ENCODE measurements around the gene LONRF3. TPM values are rescaled to one million over a fixed set of nuclear protein-coding genes. Genes with fewer than 3 reads are reported as not detected.

The LONRF3 gene
- total and polyA plus RNA-seq, 2 of the 13 experiments (the other 11 are each of a cell fraction or from before 2014, with no cell fraction given): 4.8 to 11.6 TPM

GRCh38 chrX:118945921-118946320 is 28.5 kb upstream of the LONRF3 start:
- no peak overlapping the region for H2AFZ ChIP-seq (ENCODE audit: low read length)
- no peak overlapping the region for H3K27ac ChIP-seq (ENCODE audit: extremely low read length, insufficient read depth, low read length)
- no peak for DNase-seq (ENCODE audit: low spot score)
- no peak for FAIRE-seq
- H3K9ac ChIP-seq (ENCODE audit: insufficient read depth, low read depth, low read length): no peak overlapping the region
- ChIA-PET CTCF (ENCODE audit: low intra/inter-chr PET ratio, low total read pairs) (no interaction called here), POLR2A (no interaction called here)
- TF ChIP-seq MNT (IDR thresholded peaks at IDR 0.05) (no peak), ZFP90 (CRISPR knock-in tag; IDR thresholded peaks at IDR 0.05; ENCODE audit: borderline replicate concordance) (no peak), ZC3H13 (CRISPR knock-in tag; IDR thresholded peaks at IDR 0.05) (no peak), ZNF614 (CRISPR knock-in tag; IDR thresholded peaks at IDR 0.05; ENCODE audit: borderline replicate concordance) (no peak), ZNF235 (CRISPR knock-in tag; IDR thresholded peaks at IDR 0.05; ENCODE audit: borderline replicate concordance) (no peak), ZBTB44 (CRISPR knock-in tag; IDR thresholded peaks at IDR 0.05) (no peak), HNRNPUL1 (IDR thresholded peaks at IDR 0.05; ENCODE audit: low read depth, low read length) (no peak), BRF2 (CRISPR knock-in tag; IDR thresholded peaks at IDR 0.05) (no peak), CTCF (CRISPR knock-in tag; IDR thresholded peaks at IDR 0.05) (no peak), ISL2 (CRISPR knock-in tag; IDR thresholded peaks at IDR 0.05) (no peak), TRIM24 (CRISPR knock-in tag; IDR thresholded peaks at IDR 0.05) (no peak), JUN (CRISPR knock-in tag; IDR thresholded peaks at IDR 0.05) (no peak), NPAS2 (CRISPR knock-in tag; IDR thresholded peaks at IDR 0.05; ENCODE audit: borderline replicate concordance) (no peak), NCOA2 (CRISPR knock-in tag; IDR thresholded peaks at IDR 0.05) (no peak), TMF1 (CRISPR knock-in tag; IDR thresholded peaks at IDR 0.05; ENCODE audit: low read depth) (no peak), STAT6 (CRISPR knock-in tag; IDR thresholded peaks at IDR 0.05; ENCODE audit: borderline replicate concordance) (no peak)
- intact Hi-C loops (cut with micrococcal nuclease; ENCODE audit: unreplicated experiment): no loop called here
- no peaks in the 10 kb centered on the region for H3K4me1 ChIP-seq (ENCODE audit: insufficient read depth, low read length)
- no peak overlapping the region for H3K4me3 ChIP-seq (replicated peaks in 1 of 3; ENCODE audit: insufficient read depth in 1 of 3, low read depth in 2 of 3, low read length in 3 of 3)
- BruUV-seq (replicated peaks): no TSS peak
- no peak overlapping the region for H3K4me2 ChIP-seq (ENCODE audit: low read depth, low read length)
- H4K20me1 ChIP-seq (ENCODE audit: insufficient read depth, low read length): no peaks in the 10 kb centered on the region
- H3K79me2 ChIP-seq (ENCODE audit: insufficient read depth, low read length): no peaks in the 10 kb centered on the region
- in situ Hi-C loops (cut with HindIII; ENCODE audit: extremely low pct_ligation_motif_present, low pct_unique_long_range_greater_than_20kb): no loop called here
- 0% methylated on average over 1 of the region's 2 CpGs for WGBS (ENCODE audit: low lambda C conversion rate)
- no peaks in the 10 kb centered on the region for H3K9me3 ChIP-seq (ENCODE audit: low read length)
- no peak for ATAC-seq
- no peaks in the 10 kb centered on the region for H3K27me3 ChIP-seq (ENCODE audit: control insufficient read depth in 1 of 2, insufficient read depth in 2 of 2, low read length in 2 of 2)
- H3K36me3 ChIP-seq (replicated peaks in 1 of 2; ENCODE audit: control insufficient read depth in 1 of 2, insufficient read depth in 2 of 2, low read length in 2 of 2): no peaks in the 10 kb centered on the region

All from HepG2 (cell line).